ENCODE results near the gene AHRR. TPM values are rescaled to one million over a fixed set of nuclear protein-coding genes. Genes with fewer than 3 reads are reported as not detected.

AHRR gene
- 2.4 and 12.3 TPM in 2 replicates for total RNA-seq

DNA sequence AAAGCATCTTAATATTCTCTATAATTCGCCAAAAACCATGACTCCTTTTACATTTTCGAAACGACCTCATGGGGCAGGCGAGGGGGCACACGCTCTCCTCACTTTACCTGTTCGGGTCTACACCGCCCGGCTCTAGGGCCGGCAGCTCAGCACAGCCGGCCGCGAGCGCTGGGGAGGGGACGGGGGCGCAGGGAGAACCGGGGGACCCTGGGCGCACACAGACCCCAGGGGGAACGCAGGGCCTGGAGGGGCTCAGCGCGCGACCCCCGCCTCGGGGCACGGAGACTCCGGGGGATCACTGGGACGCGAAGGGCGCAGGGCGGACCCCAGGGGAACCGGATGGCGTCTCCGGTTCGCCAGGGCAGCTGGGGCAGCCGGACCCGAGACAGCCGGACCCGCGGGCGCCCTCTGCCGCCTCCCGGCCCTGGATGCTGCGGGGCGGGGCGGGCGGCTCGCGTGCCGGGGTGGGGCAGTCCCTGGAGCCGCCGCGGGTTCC is at the start of gene AHRR:
AHRR (plus strand) TSS at position 485 of the 496 bp plus-strand sequence. CDS start 22,189 bp downstream, outside the sequence.

DNA sequence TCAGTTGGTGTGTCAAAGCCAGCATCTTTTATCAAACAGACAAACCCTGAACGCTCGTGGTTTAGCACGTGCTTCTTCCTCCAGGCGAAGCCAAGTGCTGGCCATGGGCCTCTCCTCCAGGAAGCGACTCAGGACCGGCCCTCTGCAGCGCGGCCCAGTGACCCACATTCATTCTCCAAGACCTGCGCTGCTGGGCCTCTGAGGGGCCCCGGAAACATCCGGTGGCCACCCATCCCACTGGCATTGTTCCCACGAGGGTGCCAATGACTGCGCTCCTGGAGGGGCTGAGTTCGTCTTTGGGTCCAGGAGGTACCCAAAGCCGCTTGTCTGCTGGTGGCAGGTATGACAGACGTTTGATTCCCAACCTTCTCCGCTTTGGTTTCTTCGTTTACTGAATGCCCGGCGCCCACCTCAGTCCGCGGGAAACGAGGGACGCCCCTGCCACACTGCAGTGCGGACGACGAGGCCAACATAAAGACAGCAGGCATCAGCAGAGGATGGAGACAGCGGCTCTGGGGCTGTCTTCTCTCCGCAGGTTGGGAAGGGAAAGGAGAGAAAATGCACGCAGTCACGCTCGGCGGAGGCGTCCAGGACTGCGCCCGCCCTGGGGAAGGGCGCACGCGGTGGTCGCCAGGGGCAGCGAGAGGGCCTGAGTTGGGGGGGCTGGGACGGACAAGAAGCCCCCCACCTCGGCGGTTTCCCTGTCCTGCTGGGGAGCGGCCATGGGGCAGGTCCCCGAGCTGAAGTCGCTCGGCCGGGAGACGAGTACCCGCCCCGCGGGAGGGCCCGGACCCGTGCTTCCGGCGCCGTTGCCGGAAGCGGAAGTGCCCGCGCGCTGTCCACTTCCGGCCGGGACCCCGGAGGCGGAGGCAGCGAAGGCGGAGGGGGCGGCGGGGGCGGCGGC is 121.1 kb downstream of the AHRR start, which contains the start of gene EXOC3:
EXOC3 (plus strand) TSS at position 842 of the 904 bp plus-strand sequence. CDS start 3,030 bp downstream, outside the sequence.

Other genes starting within 250 kb of the AHRR start
- gene PLEKHG4B, start 229.5 kb upstream of the AHRR start, total RNA-seq, result not detected in 2 replicates
- not detected in 2 replicates for gene LRRC14B, start 130.2 kb upstream of the AHRR start, total RNA-seq
- gene CCDC127, start 103.6 kb upstream of the AHRR start, total RNA-seq, result 4.5 and 5.8 TPM in 2 replicates
- 199 and 220 TPM in 2 replicates for gene SDHA, start 103.4 kb upstream of the AHRR start, total RNA-seq
- 129 and 138 TPM in 2 replicates for gene PDCD6, start 50.1 kb upstream of the AHRR start, total RNA-seq
- gene EXOC3, start 121.5 kb downstream of the AHRR start, total RNA-seq, result 24.0 and 28.7 TPM in 2 replicates
- 0.65 and 0.76 TPM in 2 replicates for gene SLC9A3, start 202.7 kb downstream of the AHRR start, total RNA-seq

All from epithelial cell of umbilical artery (primary cell).